CD4-positive, alpha-beta memory T cell (primary cell): ENCODE results near the gene SPRYD4. TPM values are rescaled to one million over a fixed set of nuclear protein-coding genes. Genes with fewer than 3 reads are reported as not detected.
"Not testable (repeated sequence)": the region's sequence is repeated elsewhere in the genome, so short reads cannot be mapped to it uniquely, and the experiment has no call there.

ENCODE experiments used
- CTCF ChIA-PET: fragments of 350-600 bp; sonication (Branson Sonifier 250); formaldehyde crosslinking; loops from one replicate; lab custom pipeline; 2021; ENCODE audit warnings: inconsistent platforms; ENCODE audit not compliant: partially characterized antibody; lab: Charles Lee
- POLR2A ChIA-PET: fragments of 350-600 bp; sonication (Branson Sonifier 250); formaldehyde crosslinking; loops from one replicate; lab custom pipeline; 2021; ENCODE audit not compliant: partially characterized antibody; lab: Charles Lee
- DNase-seq, 5 donors: peaks; one replicate each; pipeline versions ENCODE4 v3.0.0 to v3.0.0-alpha.2; 2020 to 2022; ENCODE audit warnings: mixed read lengths in 1 of 5
- H3K27ac ChIP-seq: one replicate; pipeline ENCODE4 v1.7.0; 2013; ENCODE audit warnings: low read depth, low read length
- H3K27me3 ChIP-seq: 2 replicates; pipeline ENCODE4 v1.7.0; 2013; ENCODE audit warnings: mild to moderate bottlenecking, low read length, moderate library complexity; ENCODE audit not compliant: insufficient read depth
- H3K36me3 ChIP-seq: 2 replicates; pipeline ENCODE4 v1.7.0; 2013; ENCODE audit warnings: mild to moderate bottlenecking, low read length, moderate library complexity; ENCODE audit not compliant: insufficient read depth
- H3K4me1 ChIP-seq: 2 replicates; pipeline ENCODE4 v1.7.0; 2013; ENCODE audit warnings: mild to moderate bottlenecking, low read length, moderate library complexity; ENCODE audit not compliant: insufficient read depth
- H3K4me3 ChIP-seq, 2 donors: one replicate each; pipeline ENCODE4 v1.7.0; 2013; ENCODE audit warnings: low read length in 2 of 2, mild to moderate bottlenecking in 1 of 2
- H3K9me3 ChIP-seq, 2 donors: one replicate each; pipeline ENCODE4 v1.7.0; 2013; ENCODE audit warnings: low read length in 2 of 2, control low read depth in 1 of 2; ENCODE audit not compliant: control insufficient read depth in 1 of 2
- H3K27ac Mint-ChIP-seq, 7 donors: one replicate each; pipeline ENCODE4 v1.8.0; 2020 to 2021; ENCODE audit warnings: mixed read lengths in 7 of 7, mild to moderate bottlenecking in 6 of 7, inconsistent platforms in 3 of 7, moderate library complexity in 3 of 7
- H3K27me3 Mint-ChIP-seq, 2 donors: one replicate each; pipeline ENCODE4 v1.8.0; 2020 to 2021; ENCODE audit warnings: mixed read lengths in 2 of 2
- H3K36me3 Mint-ChIP-seq, 2 donors: one replicate each; pipeline ENCODE4 v1.8.0; 2020 to 2021; ENCODE audit warnings: mixed read lengths in 2 of 2, inconsistent platforms in 1 of 2, mild to moderate bottlenecking in 1 of 2
- H3K4me1 Mint-ChIP-seq, 4 donors: one replicate each; pipeline ENCODE4 v1.8.0; 2020 to 2021; ENCODE audit warnings: mixed read lengths in 4 of 4, mild to moderate bottlenecking in 1 of 4
- H3K4me3 Mint-ChIP-seq, 8 donors: one replicate each; pipeline ENCODE4 v1.8.0; 2020 to 2021; ENCODE audit warnings: mixed read lengths in 8 of 8, mild to moderate bottlenecking in 7 of 8, moderate library complexity in 6 of 8, inconsistent platforms in 3 of 8
- H3K9me3 Mint-ChIP-seq, 8 donors: one replicate each; pipeline ENCODE4 v1.8.0; 2020 to 2021; ENCODE audit warnings: mixed read lengths in 8 of 8, mild to moderate bottlenecking in 5 of 8, inconsistent platforms in 3 of 8, moderate library complexity in 1 of 8
- intact Hi-C: fragments of 100-400 bp; cut with micrococcal nuclease; formaldehyde crosslinking; loops from one replicate; pipeline ENCODE4 v1.15.1; 2023
- polyA plus RNA-seq, 2 donors: library from polyadenylated mRNA; unstranded; fragments of 300-500 nt; fragmentation: Illumina TruSeq; gene quantifications; one replicate each; pipeline ENCODE4 v1.2.3, GENCODE V29; 2021
- total RNA-seq, 2 experiments: library from RNA; stranded (reverse); gene quantifications; one replicate each; pipeline ENCODE4 v1.2.3, GENCODE V29; 2021

The SPRYD4 gene
- total and polyA plus RNA-seq, 4 experiments from 2014 or later, result 1.1 to 6.9 (median 4.0) TPM

GRCh38 chr12:56498126-56498902, 29.9 kb downstream of the SPRYD4 start:
- H3K27me3 ChIP-seq, DNase-seq, H3K4me3 Mint-ChIP-seq, H3K9me3 Mint-ChIP-seq, CTCF ChIA-PET, H3K27me3 Mint-ChIP-seq, H3K4me3 ChIP-seq, H3K36me3 ChIP-seq, H3K9me3 ChIP-seq, H3K4me1 Mint-ChIP-seq, POLR2A ChIA-PET, H3K36me3 Mint-ChIP-seq, intact Hi-C loops, H3K4me1 ChIP-seq, H3K27ac ChIP-seq: not testable (repeated sequence)
- H3K27ac Mint-ChIP-seq, result peak overlapping the region in 1 of 7 donors; percentile 0

GRCh38 chr12:56499452-56499851, 31.1 kb downstream of the SPRYD4 start:
- H3K36me3 ChIP-seq, H3K27ac Mint-ChIP-seq, H3K9me3 ChIP-seq, H3K36me3 Mint-ChIP-seq, POLR2A ChIA-PET, H3K4me1 ChIP-seq, H3K27me3 Mint-ChIP-seq, intact Hi-C loops, H3K4me3 ChIP-seq, DNase-seq, CTCF ChIA-PET, H3K27me3 ChIP-seq, H3K4me1 Mint-ChIP-seq, H3K27ac ChIP-seq, H3K9me3 Mint-ChIP-seq: not testable (repeated sequence)
- peak overlapping the region in 1 of 8 donors; percentile 40 for H3K4me3 Mint-ChIP-seq

- H3K27ac ChIP-seq, POLR2A ChIA-PET, H3K9me3 ChIP-seq, H3K4me3 ChIP-seq, H3K9me3 Mint-ChIP-seq, CTCF ChIA-PET, H3K4me1 ChIP-seq, H3K27ac Mint-ChIP-seq, H3K4me3 Mint-ChIP-seq, H3K27me3 ChIP-seq, H3K4me1 Mint-ChIP-seq, H3K27me3 Mint-ChIP-seq, H3K36me3 ChIP-seq, H3K36me3 Mint-ChIP-seq, DNase-seq, intact Hi-C loops: not testable (repeated sequence)
These were observed 31.5 kb downstream of the SPRYD4 start for GRCh38 chr12:56499879-56500278.

- no peaks in the 10 kb centered on the region for H3K9me3 ChIP-seq
- Mint-ChIP-seq H3K27me3 (peaks cover 9% of the 10 kb centered on the region in 2 donors), H3K4me1 (peaks cover 0 to 4% (median 3%) of the 10 kb centered on the region in 4 donors), H3K36me3 (no peaks in the 10 kb centered on the region), H3K4me3 (no peak overlapping the region), H3K27ac (no peak overlapping the region), H3K9me3 (no peaks in the 10 kb centered on the region)
- no peak overlapping the region for H3K4me3 ChIP-seq
- no peak for DNase-seq
- CTCF ChIA-PET, result interaction anchor here (4.8 kb wide), 1 partner anchor 65 kb away, joined by 75 read pairs; no protein-coding TSS in a partner anchor
- intact Hi-C loops, result no loop called here
- POLR2A ChIA-PET, result no interaction called here
- no peaks in the 10 kb centered on the region for H3K36me3 ChIP-seq
- H3K4me1 ChIP-seq, result no peaks in the 10 kb centered on the region
- no peak overlapping the region for H3K27ac ChIP-seq
- H3K27me3 ChIP-seq, result no peaks in the 10 kb centered on the region
These were observed 42.4 kb downstream of the SPRYD4 start for GRCh38 chr12:56510786-56511185.

- ChIA-PET CTCF (interaction anchor here (0.7 to 4.8 kb wide), 26 partner anchors 9 to 598 kb away, joined by 3 to 75 read pairs (median 5); partner anchors contain the start of genes NACA and STAT6), POLR2A (interaction anchor here (1.3 to 1.8 kb wide), 2 partner anchors 115 to 122 kb away, joined by 4 to 11 read pairs; no protein-coding TSS in a partner anchor)
- H3K4me1 Mint-ChIP-seq, H3K36me3 Mint-ChIP-seq, H3K36me3 ChIP-seq, H3K4me1 ChIP-seq, DNase-seq, H3K27me3 ChIP-seq, H3K27ac Mint-ChIP-seq, H3K27ac ChIP-seq, H3K9me3 Mint-ChIP-seq, H3K4me3 Mint-ChIP-seq, intact Hi-C loops, H3K9me3 ChIP-seq, H3K4me3 ChIP-seq: not testable (repeated sequence)
- peaks cover 9 to 12% of the 10 kb centered on the region in 2 donors for H3K27me3 Mint-ChIP-seq
These were observed 45.6 kb downstream of the SPRYD4 start for GRCh38 chr12:56514014-56514318.

GRCh38 chr12:56517854-56518253, 49.5 kb downstream of the SPRYD4 start:
- H3K27ac Mint-ChIP-seq, result no peak overlapping the region
- H3K4me1 Mint-ChIP-seq, result peaks cover 16 to 29% (median 24%) of the 10 kb centered on the region in 4 donors
- no peaks in the 10 kb centered on the region for H3K9me3 ChIP-seq
- H3K27me3 ChIP-seq, result no peaks in the 10 kb centered on the region
- H3K36me3 ChIP-seq, result no peaks in the 10 kb centered on the region
- peaks cover 14% of the 10 kb centered on the region for H3K4me1 ChIP-seq
- intact Hi-C loops, result no loop called here
- DNase-seq, result no peak
- ChIA-PET POLR2A (interaction anchor here (0.9 kb wide), 1 partner anchor 46 kb away, joined by 3 read pairs; no protein-coding TSS in a partner anchor), CTCF (interaction anchor here (0.6 to 1.1 kb wide), 2 partner anchors 55 to 452 kb away, joined by 3 read pairs; no protein-coding TSS in a partner anchor)
- no peak overlapping the region for H3K27ac ChIP-seq
- H3K9me3 Mint-ChIP-seq, result no peaks in the 10 kb centered on the region
- no peak overlapping the region for H3K4me3 ChIP-seq
- peaks cover 0 to 5% of the 10 kb centered on the region in 2 donors for H3K27me3 Mint-ChIP-seq
- H3K4me3 Mint-ChIP-seq, result peak overlapping the region in 1 of 8 donors; percentile 11
- no peaks in the 10 kb centered on the region for H3K36me3 Mint-ChIP-seq

- intact Hi-C loops, result no loop called here
- no peak overlapping the region for H3K27ac ChIP-seq
- no peaks in the 10 kb centered on the region for H3K9me3 Mint-ChIP-seq
- no peaks in the 10 kb centered on the region for H3K36me3 Mint-ChIP-seq
- peaks cover 0 to 5% of the 10 kb centered on the region in 2 donors for H3K27me3 Mint-ChIP-seq
- ChIA-PET POLR2A (no interaction called here), CTCF (interaction anchor here (0.6 kb wide), 1 partner anchor 453 kb away, joined by 3 read pairs; no protein-coding TSS in a partner anchor)
- peaks cover 18 to 31% (median 24%) of the 10 kb centered on the region in 4 donors for H3K4me1 Mint-ChIP-seq
- H3K27me3 ChIP-seq, result no peaks in the 10 kb centered on the region
- peaks cover 14% of the 10 kb centered on the region for H3K4me1 ChIP-seq
- peak overlapping the region in 1 of 8 donors; percentile 14 for H3K4me3 Mint-ChIP-seq
- H3K4me3 ChIP-seq, result no peak overlapping the region
- H3K27ac Mint-ChIP-seq, result no peak overlapping the region
- H3K36me3 ChIP-seq, result no peaks in the 10 kb centered on the region
- DNase-seq, result no peak
- H3K9me3 ChIP-seq, result no peaks in the 10 kb centered on the region
These were observed 50.2 kb downstream of the SPRYD4 start for GRCh38 chr12:56518570-56518969.
